ENCODE data around the gene MYG1.
"Not testable (repeated sequence)": the region's sequence is repeated elsewhere in the genome, so short reads cannot be mapped to it uniquely, and the experiment has no call there.

The MYG1 gene

GRCh38 chr12:53328043-53328435, 28.5 kb downstream of the MYG1 start:
- DNase-seq = no peak

- DNase-seq = no peak
Measured at GRCh38 chr12:53330671-53331070, 31.2 kb downstream of the MYG1 start.

GRCh38 chr12:53332339-53332738, 32.8 kb downstream of the MYG1 start:
- DNase-seq = not testable (repeated sequence)

GRCh38 chr12:53332744-53333143, 33.2 kb downstream of the MYG1 start:
- DNase-seq = no peak

GRCh38 chr12:53333289-53333688, 33.8 kb downstream of the MYG1 start:
- DNase-seq = no peak

GRCh38 chr12:53333845-53334244, 34.4 kb downstream of the MYG1 start:
- no peak for DNase-seq

GRCh38 chr12:53334822-53335221, 35.3 kb downstream of the MYG1 start:
- DNase-seq = no peak

- no peak for DNase-seq
Measured at GRCh38 chr12:53336181-53336681, 36.7 kb downstream of the MYG1 start, which contains the start of gene SP7. TSS of gene SP7 (minus strand) at chr12:53336354. CDS start at chr12:53335646, 708 bp downstream.

- no peak for DNase-seq
Measured at GRCh38 chr12:53338017-53338416, 38.5 kb downstream of the MYG1 start.

GRCh38 chr12:53338916-53339315, 39.4 kb downstream of the MYG1 start:
- DNase-seq = no peak

GRCh38 chr12:53340398-53340797, 40.9 kb downstream of the MYG1 start:
- no peak for DNase-seq

- no peak for DNase-seq
Measured at GRCh38 chr12:53343449-53343848, 44.0 kb downstream of the MYG1 start.

GRCh38 chr12:53343969-53344368, 44.5 kb downstream of the MYG1 start:
- no peak for DNase-seq

GRCh38 chr12:53344487-53344823, 45.0 kb downstream of the MYG1 start:
- DNase-seq = no peak

- DNase-seq = peak; percentile 73
Measured at GRCh38 chr12:53344824-53345485, 45.5 kb downstream of the MYG1 start.

- peak; percentile 36 for DNase-seq
Measured at GRCh38 chr12:53345486-53346188, 46.1 kb downstream of the MYG1 start.

GRCh38 chr12:53346491-53346890, 47.0 kb downstream of the MYG1 start:
- DNase-seq = no peak

- no peak for DNase-seq
Measured at GRCh38 chr12:53347905-53348304, 48.4 kb downstream of the MYG1 start.

- peak; percentile 83 for DNase-seq
Measured at GRCh38 chr12:53352331-53353256, 53.1 kb downstream of the MYG1 start.

- no peak for DNase-seq
Measured at GRCh38 chr12:53353257-53353655, 53.8 kb downstream of the MYG1 start.

GRCh38 chr12:53355121-53355520, 55.6 kb downstream of the MYG1 start:
- DNase-seq = no peak

Measured in EL (cell line).